Measurements from ENCODE around the gene STARD13. TPM values are rescaled to one million over a fixed set of nuclear protein-coding genes. Genes with fewer than 3 reads are reported as not detected.

STARD13 gene
- total and polyA plus RNA-seq, 4 donors = 2.7 to 15.3 (median 5.7) TPM

- H3K4me3 ChIP-seq (ENCODE audit: low read depth in 1 of 3, low read length in 3 of 3) = no peak overlapping the region
- no peak for DNase-seq (ENCODE audit: low spot score)
- no peak overlapping the region for H3K27ac ChIP-seq (ENCODE audit: low read depth in 1 of 2, low read length in 2 of 2)
- H3K27me3 ChIP-seq (ENCODE audit: control insufficient read depth in 4 of 4, insufficient read depth in 4 of 4, low read length in 3 of 4) = no peaks in the 10 kb centered on the region
- no peaks in the 10 kb centered on the region for H3K9me3 ChIP-seq (ENCODE audit: control insufficient read depth in 4 of 4, low read length in 3 of 4)
- 96% methylated on average over 5 of the region's 5 CpGs for WGBS
- H3K9ac ChIP-seq (ENCODE audit: low read depth in 1 of 2, low read length in 2 of 2) = no peak overlapping the region
- H3K4me1 ChIP-seq (ENCODE audit: control insufficient read depth in 4 of 4, insufficient read depth in 4 of 4, low read length in 3 of 4) = no peaks in the 10 kb centered on the region
- no peak for TF ChIP-seq RAD21 (IDR thresholded peaks at IDR 0.05)
- no peak for TF ChIP-seq GABPA (IDR thresholded peaks at IDR 0.05 in 1 of 2, conservative IDR thresholded peaks at IDR 0.05 in 1 of 2)
- TF ChIP-seq MAX (IDR thresholded peaks at IDR 0.05) = no peak
- no peak for TF ChIP-seq ATF3 (IDR thresholded peaks at IDR 0.05)
- TF ChIP-seq FOXA1 (IDR thresholded peaks at IDR 0.05) = no peak
- no peak for TF ChIP-seq CTCF (IDR thresholded peaks at IDR 0.05; ENCODE audit: low read depth, low read length, missing input control)
- no peak for TF ChIP-seq EGR1 (IDR thresholded peaks at IDR 0.05; ENCODE audit: low read depth in 2 of 2)
- no peak for TF ChIP-seq HNF4A (conservative IDR thresholded peaks at IDR 0.05)
- no peak for TF ChIP-seq ZBTB33 (IDR thresholded peaks at IDR 0.05)
- no peak for TF ChIP-seq JUND (IDR thresholded peaks at IDR 0.05)
- no peak for TF ChIP-seq NR2F2 (IDR thresholded peaks at IDR 0.05)
- TF ChIP-seq REST (IDR thresholded peaks at IDR 0.05) = no peak
- no peak for TF ChIP-seq SP1 (IDR thresholded peaks at IDR 0.05)
- TF ChIP-seq FOXA2 (IDR thresholded peaks at IDR 0.05) = no peak
- TF ChIP-seq RXRA (IDR thresholded peaks at IDR 0.05) = no peak
- no peak for TF ChIP-seq YY1 (IDR thresholded peaks at IDR 0.05)
- H3K36me3 ChIP-seq (ENCODE audit: control insufficient read depth in 4 of 4, insufficient read depth in 3 of 4, low read depth in 1 of 4, low read length in 3 of 4) = no peaks in the 10 kb centered on the region
Measured at GRCh38 chr13:33150662-33151061, 134.9 kb downstream of the STARD13 start.

GRCh38 chr13:33150126-33150525 lies 135.4 kb downstream of the STARD13 start:
- no peak overlapping the region for H3K27ac ChIP-seq (ENCODE audit: low read depth in 1 of 2, low read length in 2 of 2)
- H3K9ac ChIP-seq (ENCODE audit: low read depth in 1 of 2, low read length in 2 of 2) = no peak overlapping the region
- H3K4me3 ChIP-seq (ENCODE audit: low read depth in 1 of 3, low read length in 3 of 3) = no peak overlapping the region
- H3K4me1 ChIP-seq (ENCODE audit: control insufficient read depth in 4 of 4, insufficient read depth in 4 of 4, low read length in 3 of 4) = no peaks in the 10 kb centered on the region
- 85% methylated on average over 1 of the region's 1 CpG for WGBS
- DNase-seq (ENCODE audit: low spot score) = no peak
- no peaks in the 10 kb centered on the region for H3K36me3 ChIP-seq (ENCODE audit: control insufficient read depth in 4 of 4, insufficient read depth in 3 of 4, low read depth in 1 of 4, low read length in 3 of 4)
- H3K9me3 ChIP-seq (ENCODE audit: control insufficient read depth in 4 of 4, low read length in 3 of 4) = no peaks in the 10 kb centered on the region
- TF ChIP-seq ATF3 (IDR thresholded peaks at IDR 0.05) (no peak), JUND (IDR thresholded peaks at IDR 0.05) (no peak), RXRA (IDR thresholded peaks at IDR 0.05) (no peak), ZBTB33 (IDR thresholded peaks at IDR 0.05) (no peak), FOXA1 (IDR thresholded peaks at IDR 0.05) (no peak), TAF1 (conservative IDR thresholded peaks at IDR 0.05) (no peak), HNF4G (IDR thresholded peaks at IDR 0.05) (no peak), SP1 (IDR thresholded peaks at IDR 0.05) (no peak), EGR1 (IDR thresholded peaks at IDR 0.05; ENCODE audit: low read depth in 2 of 2) (no peak), HNF4A (conservative IDR thresholded peaks at IDR 0.05) (no peak)
- H3K27me3 ChIP-seq (ENCODE audit: control insufficient read depth in 4 of 4, insufficient read depth in 4 of 4, low read length in 3 of 4) = no peaks in the 10 kb centered on the region

Measured in liver (tissue), 9 donors.